WTC11 (cell line): Measurements from ENCODE around the gene GPR161.

ENCODE experiments used
- ESRRA ChIP-seq: sonication (generic); formaldehyde crosslinking; IDR thresholded peaks from 2 replicates; pipeline ENCODE4 v1.8.1; 2022; ENCODE audit warnings: mild to moderate bottlenecking, missing genetic modification reagents, borderline replicate concordance
- IRF2 ChIP-seq: sonication (generic); formaldehyde crosslinking; IDR thresholded peaks from 2 replicates; pipeline ENCODE4 v1.8.0; 2022; ENCODE audit warnings: low read depth, missing genetic modification reagents, borderline replicate concordance
- JUN ChIP-seq: sonication (generic); formaldehyde crosslinking; IDR thresholded peaks from 2 replicates; pipeline ENCODE4 v1.8.0; 2023; ENCODE audit warnings: mild to moderate bottlenecking, missing genetic modification reagents
- NR3C1 ChIP-seq: sonication (generic); formaldehyde crosslinking; conservative IDR thresholded peaks from 2 replicates; pipeline ENCODE4 v1.8.1; 2023; ENCODE audit warnings: low read depth, mild to moderate bottlenecking, missing genetic modification reagents
- SMAD4 ChIP-seq: sonication (generic); formaldehyde crosslinking; IDR thresholded peaks from 2 replicates; pipeline ENCODE4 v1.8.0; 2022; ENCODE audit warnings: mild to moderate bottlenecking, missing genetic modification reagents
- SP1 ChIP-seq: sonication (generic); formaldehyde crosslinking; conservative IDR thresholded peaks from 2 replicates; pipeline ENCODE4 v1.8.1; 2022; ENCODE audit warnings: missing genetic modification reagents
- ZNF121 ChIP-seq: sonication (generic); formaldehyde crosslinking; IDR thresholded peaks from 2 replicates; pipeline ENCODE4 v1.8.0; 2023; ENCODE audit warnings: missing genetic modification reagents
- TF ChIP-seq, protein P1 (sequence below): fragments of 200-600 bp; IDR thresholded peaks from 2 replicates; pipeline ENCODE4 v1.8.0; 2022; ENCODE audit warnings: antibody characterized with exemption
- TF ChIP-seq, protein P2 (sequence below): sonication (generic); formaldehyde crosslinking; IDR thresholded peaks from 2 replicates; pipeline ENCODE4 v1.8.1; 2022; ENCODE audit warnings: mild to moderate bottlenecking, missing genetic modification reagents, moderate library complexity, borderline replicate concordance
- TF ChIP-seq, protein P3 (sequence below): sonication (generic); formaldehyde crosslinking; IDR thresholded peaks from 2 replicates; pipeline ENCODE4 v1.8.0; 2023; ENCODE audit warnings: missing genetic modification reagents, mild to moderate bottlenecking, borderline replicate concordance
- TF ChIP-seq, protein P4 (sequence below): sonication (generic); formaldehyde crosslinking; IDR thresholded peaks from 2 replicates; pipeline ENCODE4 v1.8.1; 2023; ENCODE audit warnings: mild to moderate bottlenecking, missing genetic modification reagents, moderate library complexity

DNA sequence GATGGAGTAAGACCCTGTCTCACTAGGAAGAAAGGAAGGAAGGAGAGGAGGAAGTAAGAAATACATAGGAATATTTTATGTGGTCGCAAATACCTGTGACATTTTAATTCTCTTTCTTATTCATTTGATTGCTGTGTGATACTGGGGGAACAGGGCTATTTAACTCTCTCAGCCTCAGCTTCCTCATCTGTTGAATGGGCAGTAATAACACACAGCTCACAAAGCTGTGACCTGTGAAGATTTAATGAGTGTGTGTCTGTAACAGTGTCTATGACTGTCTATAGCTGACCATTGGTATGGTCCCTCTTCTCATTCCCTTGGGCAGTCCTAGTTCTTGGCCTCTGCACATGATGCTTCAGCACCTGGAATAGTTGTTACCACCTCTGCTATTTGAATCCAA lies 13.6 kb upstream of the GPR161 start:
- TF ChIP-seq, protein P1, sequence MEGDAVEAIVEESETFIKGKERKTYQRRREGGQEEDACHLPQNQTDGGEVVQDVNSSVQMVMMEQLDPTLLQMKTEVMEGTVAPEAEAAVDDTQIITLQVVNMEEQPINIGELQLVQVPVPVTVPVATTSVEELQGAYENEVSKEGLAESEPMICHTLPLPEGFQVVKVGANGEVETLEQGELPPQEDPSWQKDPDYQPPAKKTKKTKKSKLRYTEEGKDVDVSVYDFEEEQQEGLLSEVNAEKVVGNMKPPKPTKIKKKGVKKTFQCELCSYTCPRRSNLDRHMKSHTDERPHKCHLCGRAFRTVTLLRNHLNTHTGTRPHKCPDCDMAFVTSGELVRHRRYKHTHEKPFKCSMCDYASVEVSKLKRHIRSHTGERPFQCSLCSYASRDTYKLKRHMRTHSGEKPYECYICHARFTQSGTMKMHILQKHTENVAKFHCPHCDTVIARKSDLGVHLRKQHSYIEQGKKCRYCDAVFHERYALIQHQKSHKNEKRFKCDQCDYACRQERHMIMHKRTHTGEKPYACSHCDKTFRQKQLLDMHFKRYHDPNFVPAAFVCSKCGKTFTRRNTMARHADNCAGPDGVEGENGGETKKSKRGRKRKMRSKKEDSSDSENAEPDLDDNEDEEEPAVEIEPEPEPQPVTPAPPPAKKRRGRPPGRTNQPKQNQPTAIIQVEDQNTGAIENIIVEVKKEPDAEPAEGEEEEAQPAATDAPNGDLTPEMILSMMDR, result no peak
- TF ChIP-seq ESRRA (CRISPR knock-in tag) (no peak), SP1 (no peak), JUN (CRISPR knock-in tag) (no peak), IRF2 (no peak), NR3C1 (CRISPR knock-in tag) (no peak), ZNF121 (CRISPR knock-in tag) (no peak), SMAD4 (CRISPR knock-in tag) (no peak)
- TF ChIP-seq, protein P2, sequence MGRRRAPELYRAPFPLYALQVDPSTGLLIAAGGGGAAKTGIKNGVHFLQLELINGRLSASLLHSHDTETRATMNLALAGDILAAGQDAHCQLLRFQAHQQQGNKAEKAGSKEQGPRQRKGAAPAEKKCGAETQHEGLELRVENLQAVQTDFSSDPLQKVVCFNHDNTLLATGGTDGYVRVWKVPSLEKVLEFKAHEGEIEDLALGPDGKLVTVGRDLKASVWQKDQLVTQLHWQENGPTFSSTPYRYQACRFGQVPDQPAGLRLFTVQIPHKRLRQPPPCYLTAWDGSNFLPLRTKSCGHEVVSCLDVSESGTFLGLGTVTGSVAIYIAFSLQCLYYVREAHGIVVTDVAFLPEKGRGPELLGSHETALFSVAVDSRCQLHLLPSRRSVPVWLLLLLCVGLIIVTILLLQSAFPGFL (CRISPR knock-in tag), result no peak
- TF ChIP-seq, protein P3, sequence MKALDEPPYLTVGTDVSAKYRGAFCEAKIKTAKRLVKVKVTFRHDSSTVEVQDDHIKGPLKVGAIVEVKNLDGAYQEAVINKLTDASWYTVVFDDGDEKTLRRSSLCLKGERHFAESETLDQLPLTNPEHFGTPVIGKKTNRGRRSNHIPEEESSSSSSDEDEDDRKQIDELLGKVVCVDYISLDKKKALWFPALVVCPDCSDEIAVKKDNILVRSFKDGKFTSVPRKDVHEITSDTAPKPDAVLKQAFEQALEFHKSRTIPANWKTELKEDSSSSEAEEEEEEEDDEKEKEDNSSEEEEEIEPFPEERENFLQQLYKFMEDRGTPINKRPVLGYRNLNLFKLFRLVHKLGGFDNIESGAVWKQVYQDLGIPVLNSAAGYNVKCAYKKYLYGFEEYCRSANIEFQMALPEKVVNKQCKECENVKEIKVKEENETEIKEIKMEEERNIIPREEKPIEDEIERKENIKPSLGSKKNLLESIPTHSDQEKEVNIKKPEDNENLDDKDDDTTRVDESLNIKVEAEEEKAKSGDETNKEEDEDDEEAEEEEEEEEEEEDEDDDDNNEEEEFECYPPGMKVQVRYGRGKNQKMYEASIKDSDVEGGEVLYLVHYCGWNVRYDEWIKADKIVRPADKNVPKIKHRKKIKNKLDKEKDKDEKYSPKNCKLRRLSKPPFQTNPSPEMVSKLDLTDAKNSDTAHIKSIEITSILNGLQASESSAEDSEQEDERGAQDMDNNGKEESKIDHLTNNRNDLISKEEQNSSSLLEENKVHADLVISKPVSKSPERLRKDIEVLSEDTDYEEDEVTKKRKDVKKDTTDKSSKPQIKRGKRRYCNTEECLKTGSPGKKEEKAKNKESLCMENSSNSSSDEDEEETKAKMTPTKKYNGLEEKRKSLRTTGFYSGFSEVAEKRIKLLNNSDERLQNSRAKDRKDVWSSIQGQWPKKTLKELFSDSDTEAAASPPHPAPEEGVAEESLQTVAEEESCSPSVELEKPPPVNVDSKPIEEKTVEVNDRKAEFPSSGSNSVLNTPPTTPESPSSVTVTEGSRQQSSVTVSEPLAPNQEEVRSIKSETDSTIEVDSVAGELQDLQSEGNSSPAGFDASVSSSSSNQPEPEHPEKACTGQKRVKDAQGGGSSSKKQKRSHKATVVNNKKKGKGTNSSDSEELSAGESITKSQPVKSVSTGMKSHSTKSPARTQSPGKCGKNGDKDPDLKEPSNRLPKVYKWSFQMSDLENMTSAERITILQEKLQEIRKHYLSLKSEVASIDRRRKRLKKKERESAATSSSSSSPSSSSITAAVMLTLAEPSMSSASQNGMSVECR (CRISPR knock-in tag), result no peak
- TF ChIP-seq, protein P4, sequence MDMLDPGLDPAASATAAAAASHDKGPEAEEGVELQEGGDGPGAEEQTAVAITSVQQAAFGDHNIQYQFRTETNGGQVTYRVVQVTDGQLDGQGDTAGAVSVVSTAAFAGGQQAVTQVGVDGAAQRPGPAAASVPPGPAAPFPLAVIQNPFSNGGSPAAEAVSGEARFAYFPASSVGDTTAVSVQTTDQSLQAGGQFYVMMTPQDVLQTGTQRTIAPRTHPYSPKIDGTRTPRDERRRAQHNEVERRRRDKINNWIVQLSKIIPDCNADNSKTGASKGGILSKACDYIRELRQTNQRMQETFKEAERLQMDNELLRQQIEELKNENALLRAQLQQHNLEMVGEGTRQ (CRISPR knock-in tag), result no peak
